Erythroblast (primary cell): ENCODE data around the gene SLC37A4.

Experiments
- GATA1 ChIP-seq: IDR thresholded peaks from 2 replicates; pipeline ENCODE4 v1.6.1; 2011; ENCODE audit warnings: low read depth, mild to moderate bottlenecking, control low read depth, low read length, moderate library complexity
- POLR2A ChIP-seq: IDR thresholded peaks from 2 replicates; pipeline ENCODE4 v1.6.1; 2011; ENCODE audit warnings: mild to moderate bottlenecking, low read length

DNA sequence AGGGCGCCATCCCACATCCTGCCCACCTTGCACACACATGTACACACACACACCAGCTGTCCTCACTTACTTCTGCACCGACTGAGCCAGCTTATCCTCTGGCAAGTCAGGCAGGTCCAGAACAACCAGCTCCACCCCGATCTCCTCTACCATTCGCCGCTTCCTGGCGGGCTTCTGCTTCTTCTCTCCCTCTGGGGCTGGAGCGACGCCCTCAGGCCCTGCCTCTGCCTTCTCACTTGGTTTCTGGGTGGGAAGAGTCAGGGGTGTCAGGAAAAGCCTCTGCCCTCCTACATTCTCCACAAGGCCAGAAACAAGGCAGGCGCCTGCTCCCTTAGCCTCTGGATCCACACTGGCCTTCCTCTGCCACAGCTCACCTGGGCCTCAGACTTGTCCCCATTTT, 18.0 kb upstream of the SLC37A4 start:
- no peak for TF ChIP-seq POLR2A
- TF ChIP-seq GATA1: no peak
